Measurements from ENCODE around the gene PPIL4.

GRCh38 chr6:149501201-149501600, 44.6 kb downstream of the PPIL4 start:
- no peak for TF ChIP-seq POLR2A (IDR thresholded peaks at IDR 0.05)
- TF ChIP-seq CTCF (IDR thresholded peaks at IDR 0.05), result no peak

Measured in uterus (tissue), 2 donors.